Esophagus squamous epithelium (tissue), 4 donors: Measurements from ENCODE around the gene DENND1C.

ENCODE experiments used
- POLR2A ChIP-seq, 4 donors: fragments of 450-650 bp; IDR thresholded peaks; one replicate each; pipeline ENCODE4 v1.6.1; 2017; ENCODE audit warnings: antibody characterized with exemption in 4 of 4, mild to moderate bottlenecking in 4 of 4, moderate library complexity in 3 of 4
- TF ChIP-seq, protein P1 (sequence below), 6 experiments: fragments of 450-650 bp in 4 of 6; fragments of 200-600 bp in 2 of 6; sonication (generic) in 2 of 6; IDR thresholded peaks; one replicate each; pipeline ENCODE4 v1.5.1; 2016 to 2019; ENCODE audit warnings: antibody characterized with exemption in 6 of 6, mild to moderate bottlenecking in 4 of 6, moderate library complexity in 4 of 6

DNA sequence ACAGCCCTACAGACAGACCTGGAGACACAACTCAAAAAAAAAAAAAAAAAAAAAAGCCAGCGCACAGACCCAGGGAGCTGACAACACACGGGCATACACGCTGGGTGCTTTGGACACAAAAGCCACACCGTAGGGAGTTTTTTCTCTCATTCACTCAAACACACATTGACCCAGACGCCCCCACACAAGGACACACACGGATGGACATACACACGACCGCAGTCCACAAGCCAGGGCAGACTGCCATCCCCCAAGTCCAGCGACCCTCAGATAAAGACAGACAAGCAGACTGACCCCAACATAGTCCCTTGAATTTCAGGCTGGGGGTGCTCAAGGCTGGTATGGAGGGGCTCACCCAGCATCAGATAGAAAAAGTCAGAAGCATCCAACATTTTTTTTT is 32.5 kb upstream of the DENND1C start:
- TF ChIP-seq, protein P1, sequence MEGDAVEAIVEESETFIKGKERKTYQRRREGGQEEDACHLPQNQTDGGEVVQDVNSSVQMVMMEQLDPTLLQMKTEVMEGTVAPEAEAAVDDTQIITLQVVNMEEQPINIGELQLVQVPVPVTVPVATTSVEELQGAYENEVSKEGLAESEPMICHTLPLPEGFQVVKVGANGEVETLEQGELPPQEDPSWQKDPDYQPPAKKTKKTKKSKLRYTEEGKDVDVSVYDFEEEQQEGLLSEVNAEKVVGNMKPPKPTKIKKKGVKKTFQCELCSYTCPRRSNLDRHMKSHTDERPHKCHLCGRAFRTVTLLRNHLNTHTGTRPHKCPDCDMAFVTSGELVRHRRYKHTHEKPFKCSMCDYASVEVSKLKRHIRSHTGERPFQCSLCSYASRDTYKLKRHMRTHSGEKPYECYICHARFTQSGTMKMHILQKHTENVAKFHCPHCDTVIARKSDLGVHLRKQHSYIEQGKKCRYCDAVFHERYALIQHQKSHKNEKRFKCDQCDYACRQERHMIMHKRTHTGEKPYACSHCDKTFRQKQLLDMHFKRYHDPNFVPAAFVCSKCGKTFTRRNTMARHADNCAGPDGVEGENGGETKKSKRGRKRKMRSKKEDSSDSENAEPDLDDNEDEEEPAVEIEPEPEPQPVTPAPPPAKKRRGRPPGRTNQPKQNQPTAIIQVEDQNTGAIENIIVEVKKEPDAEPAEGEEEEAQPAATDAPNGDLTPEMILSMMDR (IDR thresholded peaks at IDR 0.05), result no peak
- TF ChIP-seq POLR2A (IDR thresholded peaks at IDR 0.05), result no peak
